Peyer's patch (tissue), 4 donors: Measurements from ENCODE around the gene PTPRF.

ENCODE experiments used
- CTCF ChIP-seq, 6 experiments: fragments of 450-650 bp in 4 of 6; fragments of 200-600 bp in 2 of 6; sonication (generic) in 1 of 6; IDR thresholded peaks; one replicate each; pipeline ENCODE4 v1.5.1; 2017 to 2019; ENCODE audit warnings: antibody characterized with exemption in 6 of 6, mild to moderate bottlenecking in 3 of 6, moderate library complexity in 1 of 6
- POLR2A ChIP-seq, 2 donors: fragments of 450-650 bp; IDR thresholded peaks; one replicate each; pipeline ENCODE4 v1.5.1; 2017; ENCODE audit warnings: antibody characterized with exemption in 2 of 2, mild to moderate bottlenecking in 2 of 2, moderate library complexity in 2 of 2

- no peak for TF ChIP-seq POLR2A (IDR thresholded peaks at IDR 0.05)
- TF ChIP-seq CTCF (IDR thresholded peaks at IDR 0.05) = no peak
Measured at GRCh38 chr1:43564551-43565348, 34.1 kb downstream of the PTPRF start.
